SU-DHL-6 (cell line): Measurements from ENCODE around the gene SUB1.
"Not testable (repeated sequence)": the region's sequence is repeated elsewhere in the genome, so short reads cannot be mapped to it uniquely, and the experiment has no call there.

Source experiments
- H2AFZ ChIP-seq: fragments of 200-600 bp; sonication (generic); 2 replicates; pipeline ENCODE4 v1.6.1; 2014; ENCODE audit warnings: low read depth, mild to moderate bottlenecking, moderate library complexity, mixed read lengths, antibody characterized with exemption, low read length; ENCODE audit not compliant: severe bottlenecking
- H3F3A ChIP-seq: fragments of 200-600 bp; shearing (Covaris generic); 2 replicates; pipeline ENCODE4 v1.6.0; 2016; ENCODE audit warnings: antibody characterized with exemption, mild to moderate bottlenecking; ENCODE audit not compliant: insufficient read depth
- H3K27ac ChIP-seq: fragments of 200-600 bp; sonication (generic); 2 replicates; pipeline ENCODE4 v1.5.1; 2016; ENCODE audit warnings: low read depth, mild to moderate bottlenecking, low read length, moderate library complexity, mixed read lengths
- H3K27me3 ChIP-seq: fragments of 200-600 bp; sonication (generic), shearing (Covaris generic); 2 replicates; pipeline ENCODE4 v1.6.0; 2014; ENCODE audit warnings: mild to moderate bottlenecking, low read length
- H3K36me3 ChIP-seq: fragments of 200-600 bp; sonication (generic); 2 replicates; pipeline ENCODE4 v1.6.1; 2014; ENCODE audit warnings: mild to moderate bottlenecking, low read length, mixed read lengths
- H3K4me2 ChIP-seq: fragments of 300-600, 200-600 bp; shearing (Covaris generic), sonication (generic); 2 replicates; pipeline ENCODE4 v1.6.0; 2014; ENCODE audit warnings: low read length, low read depth, mild to moderate bottlenecking; ENCODE audit not compliant: poor library complexity, severe bottlenecking
- H3K4me3 ChIP-seq: fragments of 200-600 bp; sonication (generic); 2 replicates; pipeline ENCODE4 v1.5.1; 2014; ENCODE audit warnings: antibody characterized with exemption, low read length, mild to moderate bottlenecking, mixed read lengths; ENCODE audit not compliant: insufficient read depth, poor library complexity, severe bottlenecking
- H3K79me2 ChIP-seq: fragments of 200-600 bp; sonication (generic); 2 replicates; pipeline ENCODE4 v1.6.1; 2014; ENCODE audit warnings: mild to moderate bottlenecking, low read length, moderate library complexity; ENCODE audit not compliant: insufficient read depth
- H3K9ac ChIP-seq: fragments of 200-600 bp; sonication (generic); 2 replicates; pipeline ENCODE4 v1.7.0; 2014; ENCODE audit warnings: mild to moderate bottlenecking, low read length
- H3K9me2 ChIP-seq: fragments of 200-600 bp; sonication (generic); replicated peaks from 2 replicates; pipeline ENCODE4 v1.6.1; 2014; ENCODE audit warnings: low read length; ENCODE audit not compliant: insufficient read depth
- H3K9me3 ChIP-seq: fragments of 200-600 bp; sonication (generic); 2 replicates; pipeline ENCODE4 v1.6.1; 2014; ENCODE audit warnings: low read length, mixed read lengths; ENCODE audit not compliant: insufficient read depth
- H4K20me1 ChIP-seq: fragments of 200-600 bp; sonication (generic); 2 replicates; pipeline ENCODE4 v1.6.1; 2014; ENCODE audit warnings: low read depth, mild to moderate bottlenecking, antibody characterized with exemption, low read length, moderate library complexity, mixed read lengths
- EZH2phosphoT487 ChIP-seq: fragments of 200-600 bp; sonication (generic), shearing (Covaris generic); conservative IDR thresholded peaks from 2 replicates; pipeline ENCODE4 v1.6.1; 2018; ENCODE audit warnings: mild to moderate bottlenecking, antibody characterized with exemption, low read length, moderate library complexity, mixed read lengths
- TF ChIP-seq, protein P1 (sequence below): fragments of 200-600 bp; sonication (generic); IDR thresholded peaks from one replicate; pipeline ENCODE4 v1.5.1; 2017; ENCODE audit warnings: antibody characterized with exemption, mild to moderate bottlenecking, low read length, moderate library complexity; ENCODE audit not compliant: insufficient read depth, poor library complexity, severe bottlenecking

The SUB1 gene

GRCh38 chr5:32571128-32571527 is 14.2 kb upstream of the SUB1 start:
- no peaks in the 10 kb centered on the region for H3K79me2 ChIP-seq

GRCh38 chr5:32572778-32573480 is 12.4 kb upstream of the SUB1 start:
- H3K36me3 ChIP-seq, result no peaks in the 10 kb centered on the region
- H3F3A ChIP-seq, result no peaks in the 10 kb centered on the region
- no peaks in the 10 kb centered on the region for H3K79me2 ChIP-seq
- no peak overlapping the region for H2AFZ ChIP-seq
- H3K9me2 ChIP-seq, result no peaks in the 10 kb centered on the region
- H4K20me1 ChIP-seq, result no peaks in the 10 kb centered on the region
- TF ChIP-seq, protein P1, sequence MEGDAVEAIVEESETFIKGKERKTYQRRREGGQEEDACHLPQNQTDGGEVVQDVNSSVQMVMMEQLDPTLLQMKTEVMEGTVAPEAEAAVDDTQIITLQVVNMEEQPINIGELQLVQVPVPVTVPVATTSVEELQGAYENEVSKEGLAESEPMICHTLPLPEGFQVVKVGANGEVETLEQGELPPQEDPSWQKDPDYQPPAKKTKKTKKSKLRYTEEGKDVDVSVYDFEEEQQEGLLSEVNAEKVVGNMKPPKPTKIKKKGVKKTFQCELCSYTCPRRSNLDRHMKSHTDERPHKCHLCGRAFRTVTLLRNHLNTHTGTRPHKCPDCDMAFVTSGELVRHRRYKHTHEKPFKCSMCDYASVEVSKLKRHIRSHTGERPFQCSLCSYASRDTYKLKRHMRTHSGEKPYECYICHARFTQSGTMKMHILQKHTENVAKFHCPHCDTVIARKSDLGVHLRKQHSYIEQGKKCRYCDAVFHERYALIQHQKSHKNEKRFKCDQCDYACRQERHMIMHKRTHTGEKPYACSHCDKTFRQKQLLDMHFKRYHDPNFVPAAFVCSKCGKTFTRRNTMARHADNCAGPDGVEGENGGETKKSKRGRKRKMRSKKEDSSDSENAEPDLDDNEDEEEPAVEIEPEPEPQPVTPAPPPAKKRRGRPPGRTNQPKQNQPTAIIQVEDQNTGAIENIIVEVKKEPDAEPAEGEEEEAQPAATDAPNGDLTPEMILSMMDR, result no peak
- TF ChIP-seq EZH2phosphoT487, result no peak
- no peaks in the 10 kb centered on the region for H3K9me3 ChIP-seq
- H3K27ac ChIP-seq, result no peak overlapping the region
- no peaks in the 10 kb centered on the region for H3K27me3 ChIP-seq
- H3K9ac ChIP-seq, result no peak overlapping the region
- no peak overlapping the region for H3K4me2 ChIP-seq
- no peak overlapping the region for H3K4me3 ChIP-seq

More at GRCh38 chr5:32571128-32571527, 14.2 kb upstream of the SUB1 start:
- H3F3A ChIP-seq, result no peaks in the 10 kb centered on the region
- H3K4me3 ChIP-seq, result no peak overlapping the region
- no peak overlapping the region for H2AFZ ChIP-seq
- TF ChIP-seq, protein P1, result no peak
- no peak for TF ChIP-seq EZH2phosphoT487
- no peaks in the 10 kb centered on the region for H3K27me3 ChIP-seq
- no peak overlapping the region for H3K9ac ChIP-seq
- no peaks in the 10 kb centered on the region for H3K9me2 ChIP-seq
- no peaks in the 10 kb centered on the region for H3K36me3 ChIP-seq
- H3K27ac ChIP-seq, result no peak overlapping the region
- H3K4me2 ChIP-seq, result no peak overlapping the region
- H3K9me3 ChIP-seq, result no peaks in the 10 kb centered on the region
- H4K20me1 ChIP-seq, result no peaks in the 10 kb centered on the region

DNA sequence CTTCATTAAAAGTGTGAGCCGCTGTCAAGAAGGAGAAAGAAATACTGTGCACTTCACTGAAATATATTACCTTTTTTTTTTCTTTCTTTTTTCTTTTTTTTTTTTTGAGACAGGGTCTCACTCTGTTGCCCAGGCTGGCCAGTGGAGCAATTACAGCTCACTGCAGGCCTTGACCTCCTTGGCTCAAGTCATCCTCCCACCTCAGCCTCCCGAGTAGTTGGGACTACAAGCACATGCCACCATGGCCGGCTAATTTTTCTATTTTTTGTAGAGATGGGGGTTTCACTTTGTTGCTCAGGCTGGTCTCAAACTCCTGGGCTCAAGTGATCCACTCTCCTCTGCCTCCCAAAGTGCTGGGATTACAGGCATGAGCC is 11.9 kb upstream of the SUB1 start:
- H4K20me1 ChIP-seq, H3K4me2 ChIP-seq, H3F3A ChIP-seq, H3K9ac ChIP-seq, H3K27ac ChIP-seq, H3K9me2 ChIP-seq, H3K9me3 ChIP-seq, H3K4me3 ChIP-seq, H3K36me3 ChIP-seq, H2AFZ ChIP-seq, H3K27me3 ChIP-seq, H3K79me2 ChIP-seq: not testable (repeated sequence)

GRCh38 chr5:32574540-32575175 is 10.7 kb upstream of the SUB1 start:
- H4K20me1 ChIP-seq, result no peaks in the 10 kb centered on the region
- H3K27ac ChIP-seq, result no peak overlapping the region
- no peaks in the 10 kb centered on the region for H3K79me2 ChIP-seq
- H3K4me3 ChIP-seq, result no peak overlapping the region
- no peaks in the 10 kb centered on the region for H3F3A ChIP-seq
- H3K36me3 ChIP-seq, result no peaks in the 10 kb centered on the region
- H3K9me3 ChIP-seq, result no peaks in the 10 kb centered on the region
- H3K4me2 ChIP-seq, result no peak overlapping the region
- H3K9me2 ChIP-seq, result no peaks in the 10 kb centered on the region
- no peaks in the 10 kb centered on the region for H3K27me3 ChIP-seq
- no peak overlapping the region for H2AFZ ChIP-seq
- no peak overlapping the region for H3K9ac ChIP-seq
- TF ChIP-seq, protein P1, result no peak
- no peak for TF ChIP-seq EZH2phosphoT487
